ENCODE results near the gene MYO5B. TPM values are rescaled to one million over a fixed set of nuclear protein-coding genes. Genes with fewer than 3 reads are reported as not detected.

Gene MYO5B
- total RNA-seq, 4 donors from 2014 or later: 105 to 213 (median 183) TPM

- Histone ChIP-seq H3K27ac (no peak overlapping the region), H3K4me3 (no peak overlapping the region), H3K36me3 (peaks cover 0 to 23% (median 0%) of the 10 kb centered on the region in 3 donors), H3K27me3 (no peaks in the 10 kb centered on the region), H3K4me1 (no peaks in the 10 kb centered on the region), H3K9me3 (no peaks in the 10 kb centered on the region)
- TF ChIP-seq POLR2A (IDR thresholded peaks at IDR 0.05) (no peak), CTCF (IDR thresholded peaks at IDR 0.05) (no peak)
- DNase-seq: no peak
Observed at GRCh38 chr18:49934457-49934856, 260.5 kb downstream of the MYO5B start.

DNA sequence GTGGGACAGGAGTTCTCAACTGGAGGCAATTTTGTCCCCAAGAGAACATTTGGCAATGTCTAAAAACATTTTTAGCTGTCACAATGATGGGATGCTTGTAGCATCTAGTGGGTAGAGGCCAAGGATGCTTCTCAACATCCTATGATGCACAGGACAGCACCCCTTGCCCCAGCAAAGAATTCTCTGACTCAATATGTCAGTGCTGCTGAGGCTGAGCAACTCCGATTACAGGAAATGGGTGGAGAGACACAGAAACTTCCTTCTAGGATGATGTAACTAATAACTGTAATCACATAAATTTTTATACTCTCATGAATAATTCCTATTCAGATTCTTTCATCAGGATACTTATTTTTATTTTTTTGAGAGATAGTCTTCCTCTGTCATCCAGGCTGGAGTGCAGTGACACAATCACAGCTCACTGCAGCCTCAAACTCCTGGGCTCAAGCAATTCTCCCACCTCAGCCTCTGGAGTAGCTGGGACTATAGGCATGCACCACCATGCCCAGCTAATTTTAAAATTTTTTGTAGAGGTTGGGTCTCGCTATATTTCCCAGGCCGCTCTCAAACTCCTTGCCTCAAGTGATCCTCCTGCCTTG, 261.3 kb downstream of the MYO5B start:
- H3K27me3 ChIP-seq: no peaks in the 10 kb centered on the region
- H3K4me1 ChIP-seq: no peaks in the 10 kb centered on the region
- no peak for DNase-seq
- H3K27ac ChIP-seq: no peak overlapping the region
- no peaks in the 10 kb centered on the region for H3K9me3 ChIP-seq
- TF ChIP-seq POLR2A (IDR thresholded peaks at IDR 0.05) (no peak), CTCF (IDR thresholded peaks at IDR 0.05) (no peak)
- no peak overlapping the region for H3K4me3 ChIP-seq
- H3K36me3 ChIP-seq: peaks cover 0 to 23% (median 0%) of the 10 kb centered on the region in 3 donors

GRCh38 chr18:49931760-49932159, 263.2 kb downstream of the MYO5B start:
- Histone ChIP-seq H3K4me1 (no peaks in the 10 kb centered on the region), H3K27ac (no peak overlapping the region), H3K27me3 (no peaks in the 10 kb centered on the region), H3K9me3 (no peaks in the 10 kb centered on the region), H3K36me3 (peaks cover 0 to 23% (median 0%) of the 10 kb centered on the region in 3 donors), H3K4me3 (no peak overlapping the region)
- TF ChIP-seq POLR2A (IDR thresholded peaks at IDR 0.05) (no peak), CTCF (IDR thresholded peaks at IDR 0.05) (no peak)
- no peak for DNase-seq

DNA sequence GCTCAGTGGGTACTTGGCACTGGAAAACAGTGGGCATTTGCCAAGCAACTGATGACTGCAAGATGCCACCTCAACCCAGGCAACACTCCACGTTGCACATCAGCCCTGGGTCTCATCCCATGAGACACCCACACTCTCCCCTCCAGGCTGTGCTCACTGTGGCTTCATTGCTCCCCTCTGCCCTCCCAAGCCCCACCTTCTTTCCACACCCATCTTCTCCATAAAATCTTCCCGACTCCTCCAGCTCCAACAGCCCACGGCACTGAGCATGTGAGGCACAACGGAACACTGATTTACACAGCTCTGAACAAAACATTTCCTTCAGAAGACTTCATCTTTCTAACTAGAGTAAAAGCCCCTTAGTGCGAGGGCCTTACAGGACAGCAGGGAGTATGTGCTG, 263.8 kb downstream of the MYO5B start:
- TF ChIP-seq CTCF (IDR thresholded peaks at IDR 0.05) (no peak), POLR2A (IDR thresholded peaks at IDR 0.05) (no peak)
- Histone ChIP-seq H3K27ac (no peak overlapping the region), H3K36me3 (peaks cover 0 to 21% (median 0%) of the 10 kb centered on the region in 3 donors), H3K4me3 (no peak overlapping the region), H3K4me1 (no peaks in the 10 kb centered on the region), H3K27me3 (no peaks in the 10 kb centered on the region), H3K9me3 (no peaks in the 10 kb centered on the region)
- DNase-seq: no peak

- Histone ChIP-seq H3K9me3 (no peaks in the 10 kb centered on the region), H3K27ac (no peak overlapping the region), H3K36me3 (peaks cover 0 to 14% (median 0%) of the 10 kb centered on the region in 3 donors), H3K27me3 (no peaks in the 10 kb centered on the region), H3K4me1 (no peaks in the 10 kb centered on the region), H3K4me3 (no peak overlapping the region)
- TF ChIP-seq CTCF (IDR thresholded peaks at IDR 0.05) (no peak), POLR2A (IDR thresholded peaks at IDR 0.05) (no peak)
- DNase-seq: no peak
Observed at GRCh38 chr18:49926106-49926745, 268.7 kb downstream of the MYO5B start.

Measured in Peyer's patch (tissue), 4 donors.